22Rv1 (cell line): ENCODE data around the gene HTR3D.

Experiments
- ZFX ChIP-seq: fragments of 450-650 bp; IDR thresholded peaks from 2 replicates; pipeline ENCODE4 v1.6.1; 2017; ENCODE audit warnings: antibody characterized with exemption, borderline replicate concordance
- TF ChIP-seq, protein P1 (sequence below): fragments of 450-650 bp; IDR thresholded peaks from 2 replicates; pipeline ENCODE4 v1.5.1; 2017; ENCODE audit warnings: mild to moderate bottlenecking

DNA sequence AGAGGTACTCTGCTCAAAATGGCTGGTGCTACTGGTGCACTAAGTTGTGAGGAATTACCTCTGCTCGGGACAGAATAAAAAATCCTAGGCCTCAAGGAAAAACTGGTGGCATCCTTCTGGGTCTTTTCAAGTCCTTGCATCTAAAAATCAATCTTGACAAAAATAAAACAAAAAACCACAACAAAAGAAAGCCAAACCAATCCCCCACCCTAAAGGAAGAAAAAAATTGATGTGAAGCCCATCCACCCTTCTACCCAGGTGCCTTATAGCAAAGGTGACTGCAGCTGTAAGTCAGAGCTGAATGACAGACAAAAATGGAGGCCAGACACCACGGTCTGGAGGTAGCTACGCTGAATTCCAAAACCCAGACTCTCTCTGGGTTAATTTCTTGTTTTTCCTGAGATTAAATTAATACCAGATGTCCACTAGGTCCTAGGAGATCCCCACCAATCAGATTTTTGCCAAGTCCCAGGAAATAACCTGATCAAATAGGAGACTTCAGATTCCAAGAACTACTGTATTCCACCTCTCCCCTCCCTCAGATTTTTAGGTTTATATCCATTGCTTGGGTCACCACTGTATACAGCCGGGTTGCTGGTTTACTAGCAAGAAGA, 47.3 kb upstream of the HTR3D start:
- TF ChIP-seq, protein P1, sequence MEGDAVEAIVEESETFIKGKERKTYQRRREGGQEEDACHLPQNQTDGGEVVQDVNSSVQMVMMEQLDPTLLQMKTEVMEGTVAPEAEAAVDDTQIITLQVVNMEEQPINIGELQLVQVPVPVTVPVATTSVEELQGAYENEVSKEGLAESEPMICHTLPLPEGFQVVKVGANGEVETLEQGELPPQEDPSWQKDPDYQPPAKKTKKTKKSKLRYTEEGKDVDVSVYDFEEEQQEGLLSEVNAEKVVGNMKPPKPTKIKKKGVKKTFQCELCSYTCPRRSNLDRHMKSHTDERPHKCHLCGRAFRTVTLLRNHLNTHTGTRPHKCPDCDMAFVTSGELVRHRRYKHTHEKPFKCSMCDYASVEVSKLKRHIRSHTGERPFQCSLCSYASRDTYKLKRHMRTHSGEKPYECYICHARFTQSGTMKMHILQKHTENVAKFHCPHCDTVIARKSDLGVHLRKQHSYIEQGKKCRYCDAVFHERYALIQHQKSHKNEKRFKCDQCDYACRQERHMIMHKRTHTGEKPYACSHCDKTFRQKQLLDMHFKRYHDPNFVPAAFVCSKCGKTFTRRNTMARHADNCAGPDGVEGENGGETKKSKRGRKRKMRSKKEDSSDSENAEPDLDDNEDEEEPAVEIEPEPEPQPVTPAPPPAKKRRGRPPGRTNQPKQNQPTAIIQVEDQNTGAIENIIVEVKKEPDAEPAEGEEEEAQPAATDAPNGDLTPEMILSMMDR = no peak
- no peak for TF ChIP-seq ZFX
